HL-60/S4 treated with retinoic acid at 250 ng/mL for 4 days and 3 days (cell line): ENCODE measurements around the gene CD72.

ENCODE experiments used
- in situ Hi-C: fragments of 300-500 bp; cut with MboI; formaldehyde crosslinking; loops from 2 replicates; pipeline ENCODE4 v1.7.0; 2022; ENCODE audit warnings: low sequenced_read_pairs

CD72 gene

GRCh38 chr9:35560625-35561337 lies 57.4 kb downstream of the CD72 start:
- in situ Hi-C loops: no loop called here
